Mammary epithelial cell (primary cell): ENCODE measurements around the gene CEP290.

Experiments
- EZH2 ChIP-seq: IDR thresholded peaks from 2 replicates; pipeline ENCODE4 v1.6.1; 2012; ENCODE audit warnings: low read length, inconsistent platforms, borderline replicate concordance
- TF ChIP-seq, protein P1 (sequence below), 2 donors: IDR thresholded peaks in 1 of 2; conservative IDR thresholded peaks in 1 of 2; 2 replicates each; pipeline ENCODE4 v1.5.1; 2011 to 2012; ENCODE audit warnings: inconsistent platforms in 2 of 2, low read length in 2 of 2, mild to moderate bottlenecking in 2 of 2, control low read depth in 1 of 2, low read depth in 1 of 2; ENCODE audit not compliant: insufficient read depth in 1 of 2; ENCODE audit errors: extremely low read depth in 1 of 2

DNA sequence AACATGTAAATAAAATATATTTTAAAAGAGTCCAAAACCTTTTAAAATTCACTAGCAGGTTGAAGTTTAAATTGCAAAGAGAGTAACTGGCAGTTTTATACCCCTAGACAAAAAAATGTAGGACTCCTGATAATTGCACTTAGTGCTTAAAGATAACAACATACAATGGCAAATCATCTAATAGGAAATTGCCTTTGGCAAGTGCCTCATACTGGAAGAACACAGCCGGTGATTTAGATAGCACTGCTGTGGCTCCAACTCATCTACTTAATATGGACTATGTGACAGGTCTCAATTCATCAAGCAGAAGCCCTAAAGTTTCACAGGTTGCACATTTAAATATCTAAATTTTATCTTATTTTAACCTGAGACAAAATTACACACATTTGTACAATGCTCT, 126.1 kb downstream of the CEP290 start:
- TF ChIP-seq, protein P1, sequence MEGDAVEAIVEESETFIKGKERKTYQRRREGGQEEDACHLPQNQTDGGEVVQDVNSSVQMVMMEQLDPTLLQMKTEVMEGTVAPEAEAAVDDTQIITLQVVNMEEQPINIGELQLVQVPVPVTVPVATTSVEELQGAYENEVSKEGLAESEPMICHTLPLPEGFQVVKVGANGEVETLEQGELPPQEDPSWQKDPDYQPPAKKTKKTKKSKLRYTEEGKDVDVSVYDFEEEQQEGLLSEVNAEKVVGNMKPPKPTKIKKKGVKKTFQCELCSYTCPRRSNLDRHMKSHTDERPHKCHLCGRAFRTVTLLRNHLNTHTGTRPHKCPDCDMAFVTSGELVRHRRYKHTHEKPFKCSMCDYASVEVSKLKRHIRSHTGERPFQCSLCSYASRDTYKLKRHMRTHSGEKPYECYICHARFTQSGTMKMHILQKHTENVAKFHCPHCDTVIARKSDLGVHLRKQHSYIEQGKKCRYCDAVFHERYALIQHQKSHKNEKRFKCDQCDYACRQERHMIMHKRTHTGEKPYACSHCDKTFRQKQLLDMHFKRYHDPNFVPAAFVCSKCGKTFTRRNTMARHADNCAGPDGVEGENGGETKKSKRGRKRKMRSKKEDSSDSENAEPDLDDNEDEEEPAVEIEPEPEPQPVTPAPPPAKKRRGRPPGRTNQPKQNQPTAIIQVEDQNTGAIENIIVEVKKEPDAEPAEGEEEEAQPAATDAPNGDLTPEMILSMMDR (conservative IDR thresholded peaks at IDR 0.05 in 1 of 2, IDR thresholded peaks at IDR 0.05 in 1 of 2; ENCODE audit: extremely low read depth in 1 of 2, insufficient read depth in 1 of 2, low read depth in 1 of 2, low read length in 2 of 2), result no peak
- no peak for TF ChIP-seq EZH2
